NOMO-1 treated with DMSO at 0.1 percent for 48 hours (cell line): ENCODE measurements around the gene FOXD3.
"Not testable (repeated sequence)": the region's sequence is repeated elsewhere in the genome, so short reads cannot be mapped to it uniquely, and the experiment has no call there.

ENCODE experiments used
- DNase-seq: peaks from one replicate; lab custom pipeline; 2025; ENCODE audit not compliant: unreplicated experiment; lab: John Stamatoyannopoulos, UW

FOXD3 gene

DNA sequence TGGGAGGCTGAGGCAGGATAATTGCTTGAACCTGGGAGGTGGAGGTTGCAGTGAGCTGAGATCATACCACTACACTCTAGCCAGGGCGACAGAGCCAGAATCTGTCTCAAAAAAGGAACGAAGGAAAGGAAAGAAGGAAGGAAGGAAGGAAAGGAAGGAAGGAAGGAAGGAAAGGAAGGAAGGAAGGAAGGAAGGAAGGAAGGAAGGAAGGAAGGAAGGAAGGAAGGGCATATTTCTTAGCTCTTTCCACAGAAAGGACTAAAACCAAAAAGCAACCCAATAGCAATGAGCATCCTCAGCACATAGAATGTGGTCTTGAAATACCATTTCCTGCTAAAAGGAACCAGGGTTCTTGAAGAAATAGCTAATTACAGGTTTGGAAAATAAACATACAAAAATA lies 33.9 kb downstream of the FOXD3 start:
- DNase-seq, result not testable (repeated sequence)

GRCh38 chr1:63359561-63359960 lies 37.2 kb downstream of the FOXD3 start:
- no peak for DNase-seq

DNA sequence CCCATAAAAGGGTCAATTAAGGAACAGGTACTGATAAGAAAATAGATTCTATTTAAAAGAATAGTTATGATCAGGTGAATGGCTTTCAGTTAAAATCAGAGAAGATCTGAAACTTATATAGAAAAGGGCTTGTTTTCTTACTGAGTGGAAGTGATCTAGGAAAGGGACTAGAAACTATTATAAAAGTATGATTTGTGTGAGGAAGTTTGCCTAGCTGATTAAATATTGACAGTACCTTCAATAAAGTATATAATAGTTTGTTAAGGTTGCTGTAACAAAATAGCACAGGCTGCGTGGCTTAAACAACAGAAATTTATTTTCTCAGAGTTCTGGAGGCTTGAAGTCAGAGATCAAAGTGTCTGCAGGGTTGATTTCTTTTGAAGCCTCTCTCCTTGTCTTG lies 39.7 kb downstream of the FOXD3 start:
- no peak for DNase-seq

DNA sequence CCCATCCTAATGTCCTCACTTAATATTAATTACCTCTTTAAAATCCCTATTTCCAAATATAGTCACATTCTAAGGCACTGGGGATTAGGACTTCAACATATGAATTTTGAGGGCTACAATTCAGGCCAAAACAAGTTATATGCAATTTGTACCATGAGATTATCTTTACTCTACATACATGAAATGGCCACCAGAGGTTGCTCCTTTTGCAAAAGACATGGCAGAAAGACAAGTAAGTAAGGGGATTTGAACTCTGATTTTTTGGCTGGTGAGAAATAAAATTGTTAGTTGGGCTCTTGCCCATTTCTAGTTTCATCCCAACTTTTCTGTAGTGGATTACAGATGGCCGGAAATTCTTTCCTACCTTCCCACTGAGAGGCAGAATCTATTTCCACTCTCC lies 40.2 kb downstream of the FOXD3 start:
- DNase-seq, result no peak

DNA sequence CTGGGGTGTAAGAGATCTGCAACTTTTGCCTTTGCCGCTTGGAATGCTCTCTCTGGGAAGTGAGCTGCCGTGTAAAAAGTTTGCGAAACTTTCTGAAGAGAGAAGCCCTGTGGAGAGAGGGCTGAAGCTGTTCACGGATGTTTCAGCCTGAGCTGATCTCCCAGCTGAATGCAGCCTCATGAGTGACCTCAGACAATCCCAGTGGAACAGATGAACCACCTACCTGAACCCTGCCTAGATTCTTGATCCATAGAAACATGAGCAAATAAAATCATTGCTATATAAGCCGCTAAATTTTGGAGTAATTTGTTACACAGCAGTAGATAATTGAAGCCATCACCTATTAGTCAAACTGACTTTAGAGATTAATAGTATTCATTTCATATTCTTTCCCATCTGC lies 40.6 kb downstream of the FOXD3 start:
- DNase-seq, result no peak

DNA sequence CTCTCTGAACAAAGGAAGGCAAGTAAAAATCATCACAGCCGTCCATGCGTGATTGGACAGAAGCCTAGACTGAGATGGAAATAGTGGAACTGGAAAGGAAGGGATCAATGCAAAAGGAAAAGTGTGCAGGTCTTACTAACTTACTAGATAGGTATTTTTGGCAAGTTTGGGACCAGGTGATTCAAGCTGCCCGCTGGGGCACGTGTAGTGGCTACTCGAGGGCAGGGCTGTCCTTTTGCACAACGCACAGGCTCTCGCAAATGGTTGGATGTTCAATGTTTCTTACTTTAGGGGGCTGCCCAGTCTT lies 44.5 kb downstream of the FOXD3 start:
- DNase-seq, result no peak

- DNase-seq, result peak; percentile 85
Observed at GRCh38 chr1:63367215-63368103, 45.1 kb downstream of the FOXD3 start, which contains the start of gene ALG6. ALG6 (plus strand) TSS chr1:63367627; CDS start chr1:63370978, 3,351 bp downstream.

- peak; percentile 43 for DNase-seq
Observed at GRCh38 chr1:63368131-63368530, 45.8 kb downstream of the FOXD3 start.
